ENCODE measurements around the gene CELF4. TPM values are rescaled to one million over a fixed set of nuclear protein-coding genes. Genes with fewer than 3 reads are reported as not detected.

Gene CELF4
- total and polyA plus RNA-seq, 10 of the 15 experiments (the other 5 are each of a cell fraction or from before 2014, with no cell fraction given): 0.03 to 0.32 TPM; not detected in 8

DNA sequence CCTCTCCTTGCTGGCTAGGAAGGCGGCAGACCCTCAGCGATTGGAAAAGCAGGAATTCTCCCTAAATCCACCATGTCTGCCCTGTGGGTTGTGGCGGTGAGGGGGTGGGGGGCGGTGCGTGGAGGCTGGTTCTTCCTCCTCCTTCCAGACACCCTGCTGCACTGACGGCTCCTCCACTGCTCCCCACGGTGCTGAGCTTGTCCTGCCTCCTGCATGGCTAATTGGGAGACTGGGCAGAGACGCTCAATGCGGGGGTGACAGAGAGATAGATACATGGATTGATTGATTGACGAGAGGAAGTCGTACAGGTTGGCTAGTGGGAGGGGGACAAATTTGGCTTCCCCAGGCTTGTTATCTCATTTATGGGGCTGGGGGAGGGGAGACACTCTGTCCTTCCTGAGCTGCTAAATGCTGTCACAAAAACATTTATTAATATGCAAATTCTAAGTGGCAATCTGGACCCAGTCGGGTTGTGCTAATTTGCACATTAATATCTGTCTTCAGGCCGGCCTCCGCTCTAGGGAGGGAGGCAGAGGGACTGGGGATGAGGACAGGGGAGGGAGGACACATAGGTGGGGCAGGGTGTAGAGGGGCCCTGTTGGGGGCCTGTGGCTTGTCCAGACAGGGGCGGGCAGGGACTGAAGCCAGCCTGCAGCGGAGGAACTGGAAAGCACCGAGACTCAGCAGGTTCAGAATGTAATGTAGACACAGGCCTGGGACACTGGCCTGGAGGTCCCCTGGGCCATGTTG is 181.6 kb downstream of the CELF4 start:
- Histone ChIP-seq H2AFZ (ENCODE audit: control insufficient read depth, low read depth, low read length) (no peak overlapping the region), H3K4me2 (ENCODE audit: control insufficient read depth, insufficient read depth) (no peak overlapping the region), H3K4me1 (ENCODE audit: control insufficient read depth, insufficient read depth, low read length) (no peaks in the 10 kb centered on the region), H3K4me3 (no peak overlapping the region), H3K9ac (ENCODE audit: control insufficient read depth, insufficient read depth, low read length) (no peak overlapping the region), H3K27me3 (replicated peaks in 1 of 2; ENCODE audit: control insufficient read depth in 2 of 2, insufficient read depth in 2 of 2, low read length in 1 of 2) (no peaks in the 10 kb centered on the region; a peak in 2 of 4 replicates), H3K79me2 (ENCODE audit: control insufficient read depth, insufficient read depth, low read length) (no peaks in the 10 kb centered on the region), H3K9me3 (replicated peaks; ENCODE audit: control insufficient read depth, insufficient read depth, low read length) (no peaks in the 10 kb centered on the region), H4K20me1 (ENCODE audit: control insufficient read depth, insufficient read depth) (no peaks in the 10 kb centered on the region), H3K27ac (ENCODE audit: control insufficient read depth, insufficient read depth) (no peak overlapping the region), H3K36me3 (ENCODE audit: control insufficient read depth in 2 of 2, insufficient read depth in 2 of 2, low read length in 1 of 2) (no peaks in the 10 kb centered on the region)
- no peak for ATAC-seq
- POLR2A ChIA-PET: no interaction called here
- in situ Hi-C loops (cut with MboI): no loop called here
- no peak for FAIRE-seq
- RAD21 ChIA-PET (ENCODE audit: unreplicated experiment): no interaction called here
- intact Hi-C loops (cut with micrococcal nuclease; ENCODE audit: unreplicated experiment): loop anchor here (5.0 kb wide), 1 partner anchor 442 kb away; no protein-coding TSS in a partner anchor
- no peak for DNase-seq (ENCODE audit: low read depth, low spot score)
- 29% methylated on average over 17 of the region's 17 CpGs for WGBS (ENCODE audit: insufficient coverage, insufficient replicate concordance, low lambda C conversion rate, missing lambda C conversion rate)
- SMC1A ChIA-PET (ENCODE audit: uncharacterized antibody, unreplicated experiment): no interaction called here
- TF ChIP-seq HCFC1 (IDR thresholded peaks at IDR 0.05; ENCODE audit: low read length) (no peak), TBL1XR1 (IDR thresholded peaks at IDR 0.05; ENCODE audit: low read depth, low read length) (no peak), TARDBP (IDR thresholded peaks at IDR 0.05; ENCODE audit: borderline replicate concordance) (no peak), NR2C1 (IDR thresholded peaks at IDR 0.05) (no peak)
- TF ChIP-seq, protein P1, sequence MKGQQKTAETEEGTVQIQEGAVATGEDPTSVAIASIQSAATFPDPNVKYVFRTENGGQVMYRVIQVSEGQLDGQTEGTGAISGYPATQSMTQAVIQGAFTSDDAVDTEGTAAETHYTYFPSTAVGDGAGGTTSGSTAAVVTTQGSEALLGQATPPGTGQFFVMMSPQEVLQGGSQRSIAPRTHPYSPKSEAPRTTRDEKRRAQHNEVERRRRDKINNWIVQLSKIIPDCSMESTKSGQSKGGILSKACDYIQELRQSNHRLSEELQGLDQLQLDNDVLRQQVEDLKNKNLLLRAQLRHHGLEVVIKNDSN (IDR thresholded peaks at IDR 0.05; ENCODE audit: borderline replicate concordance, extremely low read length, insufficient read depth, low read depth, low read length): no peak
- BruUV-seq (replicated peaks): no TSS peak
- CTCF ChIA-PET: interaction anchor here (1.5 kb wide), 1 partner anchor 161 kb away, joined by 3 read pairs; no protein-coding TSS in a partner anchor

All from GM12878 (cell line).